ENCODE measurements around the gene TCF7L2.

Gene TCF7L2

GRCh38 chr10:113026679-113027078, 76.6 kb downstream of the TCF7L2 start:
- in situ Hi-C loops (cut with MboI; ENCODE audit: low pct_unique_long_range_greater_than_20kb, low sequenced_read_pairs, unreplicated experiment): no loop called here
- no peak for TF ChIP-seq CTCF (IDR thresholded peaks at IDR 0.05; ENCODE audit: extremely low read depth, insufficient read depth, missing control alignments)
- no peak for DNase-seq (ENCODE audit: low spot score)

DNA sequence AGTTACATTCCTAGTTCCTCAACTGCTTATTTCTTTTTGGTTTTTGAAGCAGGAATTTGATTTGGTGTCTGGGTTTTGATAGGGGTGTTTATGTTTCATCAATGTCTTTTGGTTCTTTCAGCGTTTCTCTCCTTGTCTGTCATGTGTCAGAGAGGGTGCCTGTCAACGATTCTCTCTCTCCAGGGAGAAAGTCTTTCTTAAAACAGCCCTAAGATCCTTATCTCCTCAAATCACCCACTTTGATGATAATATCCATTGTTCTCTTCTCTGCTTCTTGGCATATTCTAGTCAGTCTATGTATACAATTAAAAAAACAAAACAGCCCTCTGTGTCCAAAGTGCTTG, 77.2 kb downstream of the TCF7L2 start:
- no peak for TF ChIP-seq CTCF (IDR thresholded peaks at IDR 0.05; ENCODE audit: extremely low read depth, insufficient read depth, missing control alignments)
- in situ Hi-C loops (cut with MboI; ENCODE audit: low pct_unique_long_range_greater_than_20kb, low sequenced_read_pairs, unreplicated experiment): no loop called here
- DNase-seq (ENCODE audit: low spot score): no peak

GRCh38 chr10:113027574-113028455, 77.8 kb downstream of the TCF7L2 start:
- no peak for TF ChIP-seq CTCF (IDR thresholded peaks at IDR 0.05; ENCODE audit: extremely low read depth, insufficient read depth, missing control alignments)
- in situ Hi-C loops (cut with MboI; ENCODE audit: low pct_unique_long_range_greater_than_20kb, low sequenced_read_pairs, unreplicated experiment): no loop called here
- DNase-seq (ENCODE audit: low spot score): no peak

DNA sequence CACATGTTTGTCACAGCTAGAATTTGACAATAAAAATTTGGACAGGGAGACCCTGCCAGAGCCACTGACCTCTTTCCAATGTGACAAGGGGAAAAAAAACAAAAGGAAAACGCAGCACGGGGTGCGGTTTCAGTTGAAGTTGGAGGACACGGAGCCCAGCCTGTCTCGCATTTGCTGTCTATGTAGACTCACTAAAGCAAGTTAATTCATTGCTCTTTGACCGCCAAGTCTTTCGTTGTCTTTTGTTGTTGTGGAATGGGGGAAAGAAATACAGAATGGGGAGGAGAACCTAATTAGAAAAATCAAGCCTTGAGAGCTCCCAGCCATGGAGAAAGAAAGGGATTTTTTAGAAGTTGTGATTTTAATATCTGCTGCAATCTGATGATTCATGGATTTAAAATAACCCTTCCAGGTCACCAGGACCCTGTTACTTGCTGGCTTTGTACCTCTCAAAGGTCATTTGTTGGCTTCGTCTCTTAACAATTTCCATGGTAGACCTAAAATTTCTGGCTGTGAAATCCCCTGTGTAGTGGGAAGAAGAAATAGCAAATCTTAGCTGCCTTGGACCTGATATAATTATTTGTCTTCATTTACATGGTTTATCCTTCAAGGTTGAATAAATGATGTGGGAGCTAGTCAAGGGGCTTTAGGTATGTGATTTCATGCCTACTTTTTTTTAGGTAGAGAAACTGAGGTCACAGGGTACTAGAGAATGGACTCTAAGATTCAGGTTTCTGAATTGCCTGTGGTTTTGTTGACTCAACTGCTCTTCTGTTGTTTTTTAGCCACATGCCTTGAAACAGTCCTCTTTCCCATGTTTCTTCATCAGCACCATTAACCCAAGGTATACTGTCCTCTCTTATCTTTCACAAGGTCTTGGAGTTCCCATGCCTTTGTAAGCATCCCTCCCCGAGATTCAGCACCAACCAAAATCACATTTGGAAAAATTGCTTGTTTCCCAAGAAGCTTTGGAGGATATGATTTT, 78.7 kb downstream of the TCF7L2 start:
- in situ Hi-C loops (cut with MboI; ENCODE audit: low pct_unique_long_range_greater_than_20kb, low sequenced_read_pairs, unreplicated experiment): no loop called here
- no peak for DNase-seq (ENCODE audit: low spot score)
- TF ChIP-seq CTCF (IDR thresholded peaks at IDR 0.05; ENCODE audit: extremely low read depth, insufficient read depth, missing control alignments): no peak

GRCh38 chr10:113030453-113030852, 80.4 kb downstream of the TCF7L2 start:
- TF ChIP-seq CTCF (IDR thresholded peaks at IDR 0.05; ENCODE audit: extremely low read depth, insufficient read depth, missing control alignments): no peak
- no peak for DNase-seq (ENCODE audit: low spot score)
- in situ Hi-C loops (cut with MboI; ENCODE audit: low pct_unique_long_range_greater_than_20kb, low sequenced_read_pairs, unreplicated experiment): no loop called here

DNA sequence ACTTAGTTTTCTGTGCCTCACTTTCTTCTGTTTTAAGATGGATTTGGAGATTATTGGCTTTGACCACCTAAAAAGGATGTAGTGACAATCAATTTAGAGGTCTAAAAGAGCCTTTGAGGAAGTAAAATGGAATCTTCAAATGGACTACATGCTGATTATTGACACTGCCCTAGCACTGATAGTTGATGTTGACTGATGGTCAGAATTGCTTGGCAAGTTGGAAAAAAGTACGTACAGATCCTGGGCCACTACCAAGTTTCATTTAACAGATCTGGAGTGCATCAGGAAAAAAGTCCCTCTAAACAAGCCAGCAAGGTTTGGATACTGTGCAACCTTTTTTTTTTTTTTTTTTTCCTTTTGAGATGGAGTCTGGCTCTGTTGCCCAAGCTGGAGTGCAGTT, 81.1 kb downstream of the TCF7L2 start:
- TF ChIP-seq CTCF (IDR thresholded peaks at IDR 0.05; ENCODE audit: extremely low read depth, insufficient read depth, missing control alignments): no peak
- in situ Hi-C loops (cut with MboI; ENCODE audit: low pct_unique_long_range_greater_than_20kb, low sequenced_read_pairs, unreplicated experiment): no loop called here
- no peak for DNase-seq (ENCODE audit: low spot score)

All from GM13977 (cell line).